SK-N-SH (cell line): ENCODE data around the gene SPIRE1. TPM values are rescaled to one million over a fixed set of nuclear protein-coding genes. Genes with fewer than 3 reads are reported as not detected.
A peak's percentile ranks its signal among the peaks of the same experiment; 100 is the strongest.

Experiments
- CTCF ChIA-PET: fragments of 300-600, 350-600 bp; formaldehyde crosslinking; extraction: SDS; loops from one replicate; lab custom pipeline; 2021; lab: Yijun Ruan, JAX
- POLR2A ChIA-PET: fragments of 350-600 bp; sonication (Branson Sonifier 250); formaldehyde crosslinking; extraction: SDS; loops from one replicate; lab custom pipeline; 2020; ENCODE audit warnings: antibody characterized with exemption, inconsistent platforms; lab: Yijun Ruan, JAX
- DNase-seq: peaks from one replicate; pipeline ENCODE4 v3.0.0; 2012
- H2AFZ ChIP-seq: fragments of 200-600 bp; sonication (generic); 2 replicates; pipeline ENCODE4 v1.8.1; 2016; ENCODE audit warnings: antibody characterized with exemption, mild to moderate bottlenecking, low read depth
- H3F3A ChIP-seq: fragments of 200-600 bp; sonication (generic); replicated peaks from 2 replicates; pipeline ENCODE3; 2016; ENCODE audit warnings: antibody characterized with exemption, mild to moderate bottlenecking; ENCODE audit not compliant: insufficient read depth
- H3K27ac ChIP-seq, 2 experiments: fragments of 200-500 bp in 1 of 2; fragments of 200-600 bp in 1 of 2; sonication (Bioruptor generic) in 1 of 2; sonication (generic), shearing (Covaris generic) in 1 of 2; 2 replicates each; pipeline versions ENCODE4 v1.5.1 to v1.6.1; 2014 to 2016; ENCODE audit warnings: low read depth in 2 of 2, inconsistent platforms in 1 of 2, low read length in 1 of 2, mild to moderate bottlenecking in 1 of 2, mixed read lengths in 1 of 2
- H3K27me3 ChIP-seq: fragments of 200-600 bp; sonication (generic), shearing (Covaris generic); 2 replicates; pipeline ENCODE4 v1.6.1; 2016; ENCODE audit warnings: mixed run types; ENCODE audit not compliant: insufficient read depth
- H3K36me3 ChIP-seq, 2 experiments: fragments of 200-500 bp in 1 of 2; fragments of 200-600 bp in 1 of 2; sonication (Bioruptor generic) in 1 of 2; sonication (generic) in 1 of 2; replicated peaks in 1 of 2; 2 replicates each; pipeline versions ENCODE3 to v1.5.1; 2014 to 2016; ENCODE audit warnings: low read length in 1 of 2, mild to moderate bottlenecking in 1 of 2; ENCODE audit not compliant: insufficient read depth in 2 of 2, control insufficient read depth in 1 of 2
- H3K4me1 ChIP-seq, 2 experiments: fragments of 200-500 bp in 1 of 2; fragments of 200-600 bp in 1 of 2; sonication (Bioruptor generic) in 1 of 2; sonication (generic), shearing (Covaris generic) in 1 of 2; 2 replicates each; pipeline versions ENCODE4 v1.5.1 to v1.6.1; 2014 to 2016; ENCODE audit warnings: low read depth in 1 of 2, low read length in 1 of 2, mixed run types in 1 of 2; ENCODE audit not compliant: insufficient read depth in 2 of 2, control insufficient read depth in 1 of 2
- H3K4me2 ChIP-seq: fragments of 200-600 bp; sonication (generic), shearing (Covaris generic); 2 replicates; pipeline ENCODE4 v1.6.1; 2017; ENCODE audit warnings: mixed run types
- H3K4me3 ChIP-seq, 2 experiments: fragments of 200-500 bp in 1 of 2; fragments of 200-600 bp in 1 of 2; sonication (Bioruptor generic) in 1 of 2; sonication (generic), shearing (Covaris generic) in 1 of 2; 2 replicates each; pipeline versions ENCODE4 v1.5.1 to v1.8.1; 2014 to 2016; ENCODE audit warnings: low read depth in 2 of 2, inconsistent platforms in 1 of 2, low read length in 1 of 2, mild to moderate bottlenecking in 1 of 2, mixed read lengths in 1 of 2, moderate library complexity in 1 of 2
- H3K79me2 ChIP-seq: fragments of 200-600 bp; sonication (generic); 2 replicates; pipeline ENCODE4 v1.8.1; 2017; ENCODE audit warnings: mild to moderate bottlenecking; ENCODE audit not compliant: insufficient read depth
- H3K9ac ChIP-seq: fragments of 200-600 bp; sonication (generic); 2 replicates; pipeline ENCODE4 v1.6.1; 2017; ENCODE audit warnings: mixed run types
- H3K9me2 ChIP-seq: fragments of 200-600 bp; sonication (generic); 2 replicates; pipeline ENCODE4 v1.6.1; 2017; ENCODE audit warnings: mixed run types
- H3K9me3 ChIP-seq: fragments of 200-600 bp; sonication (generic); 2 replicates; pipeline ENCODE4 v1.6.1; 2017; ENCODE audit warnings: mixed run types, mild to moderate bottlenecking, moderate library complexity
- H4K20me1 ChIP-seq: fragments of 200-600 bp; sonication (generic); 2 replicates; pipeline ENCODE4 v1.6.1; 2017; ENCODE audit warnings: mild to moderate bottlenecking, mixed run types; ENCODE audit not compliant: insufficient read depth
- CTCF ChIP-seq: fragments of 200-600 bp; sonication (generic); IDR thresholded peaks from 2 replicates; pipeline ENCODE4 v1.6.1; 2017; ENCODE audit warnings: antibody characterized with exemption, mild to moderate bottlenecking, moderate library complexity
- ELF1 ChIP-seq: IDR thresholded peaks from 2 replicates; pipeline ENCODE4 v1.4.0; 2012
- GABPA ChIP-seq: IDR thresholded peaks from 2 replicates; pipeline ENCODE4 v1.4.0; 2012; ENCODE audit warnings: low read depth, mild to moderate bottlenecking
- GATA2 ChIP-seq: sonication (generic); formaldehyde crosslinking; IDR thresholded peaks from 2 replicates; pipeline ENCODE4 v1.5.0; 2020; ENCODE audit warnings: mild to moderate bottlenecking, missing genetic modification reagents
- JUND ChIP-seq: IDR thresholded peaks from 2 replicates; pipeline ENCODE4 v1.4.0; 2012
- MAX ChIP-seq: IDR thresholded peaks from 2 replicates; pipeline ENCODE4 v1.4.0; 2012; ENCODE audit warnings: low read depth
- NRF1 ChIP-seq: IDR thresholded peaks from 2 replicates; pipeline ENCODE4 v1.6.1; 2012; ENCODE audit warnings: low read depth, mild to moderate bottlenecking, low read length
- PBX3 ChIP-seq: IDR thresholded peaks from 2 replicates; pipeline ENCODE4; 2012
- POLR2AphosphoS5 ChIP-seq: IDR thresholded peaks from 2 replicates; pipeline ENCODE4 v1.6.1; 2012; ENCODE audit warnings: low read depth, low read length
- RAD21 ChIP-seq: IDR thresholded peaks from 2 replicates; pipeline ENCODE4 v1.6.1; 2012; ENCODE audit warnings: mild to moderate bottlenecking, low read length
- RFX5 ChIP-seq: IDR thresholded peaks from 2 replicates; pipeline ENCODE4 v1.6.1; 2012; ENCODE audit warnings: mild to moderate bottlenecking, improper control_type of control experiment, low read length
- TAF1 ChIP-seq: IDR thresholded peaks from 2 replicates; pipeline ENCODE4 v1.6.1; 2012; ENCODE audit warnings: low read depth, mild to moderate bottlenecking, low read length, moderate library complexity, borderline replicate concordance
- ZBTB33 ChIP-seq: IDR thresholded peaks from 2 replicates; pipeline ENCODE4 v1.4.0; 2012; ENCODE audit warnings: low read depth, borderline replicate concordance
- WGBS: methylation state at CpG from one replicate; pipeline ENCODE4 v1.1.6; 2017; ENCODE audit warnings: low lambda C conversion rate; 5-methylcytosine and 5-hydroxymethylcytosine counted together
- polyA plus RNA-seq, 3 experiments: library from polyadenylated mRNA; depleted of rRNA; stranded (reverse); fragments of >200 nt; gene quantifications; 2 replicates each; pipeline ENCODE4 v1.2.3, GENCODE V29; 2012

Gene SPIRE1
- polyA plus RNA-seq, 1 of the 3 experiments (the other 2 are of a cell fraction) = 6.7 TPM

GRCh38 chr18:12686100-12686499 is 28.2 kb upstream of the SPIRE1 start:
- Histone ChIP-seq H3K27ac (no peak overlapping the region), H3K9ac (no peak overlapping the region), H3K4me2 (no peak overlapping the region), H3K27me3 (no peaks in the 10 kb centered on the region), H3K4me1 (no peaks in the 10 kb centered on the region), H3K9me3 (no peaks in the 10 kb centered on the region), H2AFZ (no peak overlapping the region), H3K9me2 (no peaks in the 10 kb centered on the region), H4K20me1 (no peaks in the 10 kb centered on the region), H3F3A (peaks cover 9% of the 10 kb centered on the region), H3K4me3 (no peak overlapping the region), H3K79me2 (no peaks in the 10 kb centered on the region), H3K36me3 (peaks cover 0 to 26% of the 10 kb centered on the region in 2 experiments)
- 71% methylated on average over 3 of the region's 3 CpGs for WGBS
- ChIA-PET POLR2A (no interaction called here), CTCF (interaction anchor here (0.6 to 1.3 kb wide), 2 partner anchors 248 to 877 kb away, joined by 3 to 5 read pairs; no protein-coding TSS in a partner anchor)
- TF ChIP-seq CTCF (peak; percentile 39; the same call in 1 of the 2 replicates), NRF1 (no peak), MAX (no peak), GATA2 (CRISPR knock-in tag) (no peak), PBX3 (no peak), JUND (no peak), TAF1 (no peak), RAD21 (peak; percentile 19; the same call in 1 of the 2 replicates), ZBTB33 (no peak), POLR2AphosphoS5 (no peak)
- DNase-seq = peak; percentile 24

GRCh38 chr18:12679183-12679786 is 21.4 kb upstream of the SPIRE1 start:
- peaks cover 7 to 44% of the 10 kb centered on the region in 2 experiments for H3K36me3 ChIP-seq
- peak; percentile 68 for TF ChIP-seq GABPA
- TF ChIP-seq ELF1 = peak; percentile 50
- peak; percentile 93 for TF ChIP-seq MAX
- no peak for TF ChIP-seq RFX5
- TF ChIP-seq POLR2AphosphoS5 = peak; percentile 81
- H3F3A ChIP-seq = peaks cover 15% of the 10 kb centered on the region
- no peaks in the 10 kb centered on the region for H4K20me1 ChIP-seq
- H3K9me2 ChIP-seq = no peaks in the 10 kb centered on the region
- 0 out of 2 replicates have a peak overlapping the region, but pooled peaks have one; percentile 23 for H3K4me2 ChIP-seq
- WGBS = 60% methylated on average over 8 of the region's 8 CpGs
- peak overlapping the region; percentile 81 for H2AFZ ChIP-seq
- H3K4me3 ChIP-seq = no peak overlapping the region
- H3K27ac ChIP-seq = peak overlapping the region; percentile 23 to 47; a peak in 3 of 4 replicates
- H3K9me3 ChIP-seq = no peaks in the 10 kb centered on the region
- no peaks in the 10 kb centered on the region for H3K27me3 ChIP-seq
- H3K4me1 ChIP-seq = peaks cover 5 to 10% of the 10 kb centered on the region in 2 experiments; a peak in 2 of 4 replicates
- no peak for DNase-seq
- ChIA-PET CTCF (interaction anchor here (1.3 to 1.7 kb wide), 4 partner anchors 9 to 255 kb away, joined by 3 to 4 read pairs (median 4); partner anchors contain the start of gene PSMG2), POLR2A (interaction anchor here (0.8 to 0.9 kb wide), 2 partner anchors 269 to 302 kb away, joined by 3 to 4 read pairs; partner anchors contain the start of gene AFG3L2)
- H3K79me2 ChIP-seq = no peaks in the 10 kb centered on the region
- H3K9ac ChIP-seq = no peak overlapping the region
